Fibroblast of skin of right quadriceps (primary cell): ENCODE results near the gene THAP6.
"Not testable (repeated sequence)": the region's sequence is repeated elsewhere in the genome, so short reads cannot be mapped to it uniquely, and the experiment has no call there.

Experiments
- DNase-seq: peaks from one replicate; pipeline ENCODE4 v3.0.0-alpha.2; 2013

THAP6 gene

DNA sequence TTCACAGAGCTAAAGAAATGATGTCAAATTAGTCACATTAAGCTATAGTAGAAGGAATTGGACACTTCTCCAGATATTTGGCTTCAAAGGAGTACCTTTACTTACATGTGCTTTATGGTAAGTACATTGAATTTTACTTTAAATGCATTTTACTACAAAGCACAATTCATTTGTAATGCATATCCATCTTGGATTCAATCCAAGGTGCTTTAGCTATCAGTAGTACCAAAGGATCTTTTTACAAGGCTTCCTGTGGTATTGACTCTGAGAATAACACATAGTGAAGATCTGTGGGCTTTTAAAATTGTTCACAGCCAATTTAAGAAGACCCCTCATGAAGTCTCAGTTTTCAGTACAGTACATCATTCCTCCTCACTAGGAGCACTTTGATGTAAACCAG, 13.2 kb downstream of the THAP6 start:
- no peak for DNase-seq

DNA sequence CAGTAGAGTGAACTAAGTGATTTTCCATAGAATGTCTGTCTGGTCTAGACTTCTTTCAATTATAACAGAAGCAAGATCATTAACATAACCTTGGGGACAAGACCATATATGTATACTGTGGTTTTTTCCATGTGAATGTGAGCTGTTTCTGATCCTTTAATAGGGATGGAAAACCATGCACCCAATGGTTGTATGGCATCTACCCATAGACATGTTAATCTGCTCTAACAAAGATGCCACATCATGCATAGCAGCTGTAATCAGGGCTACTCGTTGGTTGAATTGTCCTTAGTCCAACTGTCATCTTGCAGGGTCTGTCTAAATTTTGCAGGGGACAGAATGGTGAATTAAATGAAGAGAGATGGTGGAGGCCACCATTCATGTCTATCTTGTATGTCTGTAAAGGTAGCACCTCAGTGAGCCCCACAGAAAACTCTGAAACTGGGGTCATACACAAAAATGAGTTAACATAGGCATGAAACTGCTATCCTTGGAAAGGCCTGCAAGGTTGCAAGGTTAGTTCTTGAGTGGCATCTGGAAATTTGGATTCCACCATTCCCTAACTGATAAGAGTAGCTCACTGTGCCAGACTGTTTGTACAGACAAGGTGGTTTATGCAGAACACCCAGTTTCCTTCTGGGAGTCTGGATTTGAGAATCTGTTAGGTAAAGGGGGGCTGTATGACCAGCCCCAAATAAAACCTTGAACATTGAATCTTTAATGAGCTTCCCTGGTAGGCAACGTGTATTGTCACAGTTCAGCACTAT, 16.5 kb downstream of the THAP6 start:
- DNase-seq, result no peak

DNA sequence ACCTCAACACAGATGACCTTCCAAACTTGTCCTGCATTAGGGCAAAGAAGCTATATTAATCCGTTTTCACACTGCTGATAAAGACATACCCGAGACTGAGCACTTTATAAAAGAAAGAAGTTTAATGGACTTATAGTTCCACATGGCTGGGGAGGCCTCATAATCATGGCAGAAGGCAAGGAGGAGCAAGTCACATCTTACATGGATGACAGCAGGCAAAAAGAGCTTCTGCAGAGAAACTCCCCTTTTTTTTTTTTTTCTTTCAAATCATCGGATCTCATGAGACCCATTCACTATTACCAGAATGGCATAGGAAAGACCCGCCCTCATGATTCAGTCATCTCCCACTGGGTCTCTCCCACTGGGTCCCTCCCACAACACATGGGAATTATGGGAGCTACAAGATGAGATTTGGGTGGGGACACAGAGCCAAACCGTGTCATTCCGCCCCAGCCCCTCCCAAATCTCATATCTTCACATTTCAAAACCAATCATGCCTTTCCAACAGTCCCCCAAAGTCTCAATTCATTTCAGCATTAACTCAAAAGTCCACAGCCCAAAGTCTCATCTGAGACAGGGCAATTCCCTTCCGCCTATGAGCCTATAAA, 17.4 kb downstream of the THAP6 start:
- not testable (repeated sequence) for DNase-seq

DNA sequence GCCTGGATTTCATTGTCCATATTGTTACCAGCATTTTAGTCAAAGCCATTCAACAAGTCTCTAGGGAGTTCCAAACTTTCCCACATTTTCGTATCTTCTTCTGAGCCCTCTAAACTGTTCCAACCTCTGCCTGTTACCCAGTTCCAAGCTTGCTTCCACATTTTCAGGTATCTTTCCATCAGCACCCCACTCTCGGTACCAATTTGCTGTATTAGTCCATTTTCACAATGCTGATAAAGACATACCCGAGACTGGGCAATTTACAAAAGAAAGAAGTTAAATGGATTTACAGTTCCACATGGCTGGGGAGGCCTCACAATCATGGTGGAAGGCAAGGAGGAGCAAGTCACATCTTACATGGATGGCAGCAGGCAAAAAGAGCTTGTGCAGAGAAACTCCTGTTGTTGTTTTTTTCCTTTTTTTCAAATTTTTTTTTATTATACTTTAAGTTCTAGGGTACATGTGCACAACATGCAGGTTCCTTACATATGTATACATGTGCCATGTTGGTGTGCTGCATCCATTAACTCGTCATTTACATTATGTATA, 19.1 kb downstream of the THAP6 start:
- DNase-seq, result not testable (repeated sequence)

DNA sequence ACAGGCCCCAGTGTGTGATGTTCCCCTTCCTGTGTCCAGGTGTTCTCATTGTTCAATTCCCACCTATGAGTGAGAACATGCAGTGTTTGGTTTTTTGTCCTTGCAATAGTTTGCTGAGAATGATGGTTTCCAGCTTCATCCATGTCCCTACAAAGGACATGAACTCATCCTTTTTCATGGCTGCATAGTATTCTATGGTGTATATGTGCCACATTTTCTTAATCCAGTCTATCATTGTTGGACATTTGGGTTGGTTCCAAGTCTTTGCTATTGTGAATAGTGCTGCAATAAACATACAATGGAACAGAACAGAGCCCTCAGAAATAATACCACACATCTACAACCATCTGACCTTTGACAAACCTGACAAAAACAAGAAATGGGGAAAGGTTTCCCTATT, 19.7 kb downstream of the THAP6 start:
- DNase-seq, result not testable (repeated sequence)

DNA sequence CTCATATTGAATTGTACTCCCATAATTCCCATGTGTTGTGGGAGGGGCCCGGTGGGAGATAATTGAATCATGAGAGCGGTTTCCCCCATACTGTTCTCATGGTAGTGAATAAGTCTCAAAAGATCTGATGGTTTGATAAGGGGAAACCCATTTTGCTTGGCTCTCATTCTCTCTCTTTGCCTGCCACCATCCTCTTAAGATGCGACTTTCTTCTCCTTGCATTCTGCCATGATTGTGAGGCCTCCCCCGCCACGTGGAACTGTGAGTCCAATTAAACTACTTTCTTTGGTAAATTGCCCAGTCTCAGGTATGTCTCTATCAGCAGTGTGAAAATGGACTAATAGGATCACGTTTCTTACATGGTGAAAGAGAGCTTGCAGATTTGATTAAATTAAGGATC, 23.0 kb downstream of the THAP6 start:
- DNase-seq, result not testable (repeated sequence)

DNA sequence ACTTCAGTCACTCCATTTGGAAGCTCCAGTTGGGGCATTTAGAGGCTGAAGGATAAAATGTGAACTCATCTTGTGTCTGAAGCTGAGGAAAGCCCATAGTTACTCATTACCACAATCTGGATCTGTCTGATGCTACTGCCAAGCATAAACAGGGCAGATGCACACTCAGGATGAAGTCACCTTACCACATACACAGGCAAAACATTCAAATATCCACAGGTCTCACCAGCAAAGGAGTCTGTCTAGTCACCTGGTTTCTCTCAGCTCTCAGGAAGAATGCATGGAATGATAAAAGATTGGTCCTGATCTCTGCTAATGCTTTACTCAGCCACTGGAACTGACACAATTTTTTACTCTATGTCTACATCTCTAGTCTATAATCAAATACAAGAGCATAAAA, 28.6 kb downstream of the THAP6 start:
- DNase-seq, result peak; percentile 78

DNA sequence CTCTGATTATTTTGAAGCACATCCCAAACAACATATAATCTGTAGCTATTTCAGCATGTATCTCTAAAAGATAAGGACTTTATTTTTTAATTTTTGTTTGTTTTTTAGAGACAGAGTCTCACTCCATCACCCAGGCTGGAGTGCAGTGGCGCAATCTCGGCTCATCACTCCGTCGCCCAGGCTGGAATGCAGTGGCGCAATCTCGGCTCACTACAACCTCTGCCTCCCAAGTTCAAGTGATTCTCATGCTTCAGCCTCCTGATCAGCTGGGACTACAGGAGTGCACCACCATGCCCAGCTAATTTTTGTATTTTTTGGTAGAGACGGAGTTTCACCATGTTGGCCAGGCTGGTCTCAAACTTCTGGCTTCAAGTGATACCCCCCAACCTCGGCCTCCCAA, 29.9 kb downstream of the THAP6 start:
- DNase-seq, result not testable (repeated sequence)

DNA sequence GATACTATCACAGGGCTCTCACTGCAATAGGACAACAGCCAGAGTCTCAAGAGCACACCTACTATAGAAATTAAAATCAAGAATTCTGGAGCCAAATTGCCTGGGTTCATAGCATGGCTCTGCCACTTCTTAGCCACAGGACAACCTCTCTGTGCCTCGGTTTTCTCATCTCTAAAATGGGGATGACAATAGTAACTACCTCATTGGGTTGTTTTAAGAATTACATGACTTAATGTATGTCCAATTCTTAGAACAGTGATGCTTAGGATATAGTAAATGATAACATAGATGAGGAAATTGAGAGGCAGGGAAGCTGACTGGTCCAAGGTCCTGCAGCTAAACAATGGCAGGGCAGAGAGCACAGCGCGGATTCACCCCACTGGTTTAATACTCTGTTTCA, 30.6 kb downstream of the THAP6 start:
- DNase-seq, result no peak

DNA sequence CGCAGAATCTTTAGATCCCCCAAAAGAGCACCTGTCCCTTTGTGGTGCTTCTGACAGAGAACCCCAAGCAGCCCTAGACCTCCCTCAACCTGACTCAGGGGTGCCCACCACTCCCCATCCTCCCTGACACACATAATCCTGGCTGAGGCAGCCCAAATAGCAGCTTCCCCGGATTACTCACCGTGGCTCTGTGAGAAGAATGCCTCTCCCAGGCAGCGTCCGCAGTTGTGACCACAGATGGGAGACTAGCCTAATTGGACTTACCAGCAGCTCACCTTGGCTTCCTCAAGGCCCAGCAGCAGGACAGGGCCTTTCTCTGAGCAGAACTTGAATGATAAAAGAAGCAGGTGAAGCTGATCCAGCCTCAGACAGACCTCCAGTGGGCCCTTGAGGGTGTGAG, 31.3 kb downstream of the THAP6 start:
- peak; percentile 57 for DNase-seq

DNA sequence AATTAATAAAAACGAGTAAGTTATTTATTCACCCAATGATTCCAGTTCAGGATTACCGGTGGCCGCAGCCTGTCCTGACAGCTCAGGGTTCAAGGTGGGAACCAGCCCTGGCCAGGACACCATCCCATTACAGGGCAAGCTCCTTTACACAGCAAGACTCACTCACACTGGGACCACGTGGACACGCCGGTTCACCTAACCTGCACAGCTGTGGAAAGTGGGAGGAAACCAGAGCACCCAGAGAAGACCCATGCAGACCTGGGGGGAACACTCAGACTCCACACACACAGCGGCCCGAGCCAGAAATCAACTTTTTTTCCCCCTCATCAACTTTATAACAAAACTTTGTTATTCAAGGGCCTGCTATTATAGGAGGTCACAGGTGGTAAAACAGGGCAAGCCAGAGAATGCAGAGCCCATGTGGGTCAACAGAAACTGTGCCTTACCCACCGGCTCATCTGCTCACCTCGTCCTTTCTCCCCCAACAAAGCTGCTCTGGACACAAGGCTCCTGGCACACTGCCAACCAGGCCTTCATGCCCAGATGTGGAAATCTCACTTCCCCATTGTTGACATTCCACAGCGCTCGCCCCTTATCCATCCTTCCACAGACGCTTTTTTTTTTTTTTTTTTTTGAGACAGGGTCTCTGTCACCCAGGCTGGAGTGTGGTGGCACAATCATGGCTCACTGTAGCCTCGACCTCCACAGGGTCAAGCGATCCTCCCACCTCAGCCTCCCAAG, 33.5 kb downstream of the THAP6 start:
- peak; percentile 42 for DNase-seq

DNA sequence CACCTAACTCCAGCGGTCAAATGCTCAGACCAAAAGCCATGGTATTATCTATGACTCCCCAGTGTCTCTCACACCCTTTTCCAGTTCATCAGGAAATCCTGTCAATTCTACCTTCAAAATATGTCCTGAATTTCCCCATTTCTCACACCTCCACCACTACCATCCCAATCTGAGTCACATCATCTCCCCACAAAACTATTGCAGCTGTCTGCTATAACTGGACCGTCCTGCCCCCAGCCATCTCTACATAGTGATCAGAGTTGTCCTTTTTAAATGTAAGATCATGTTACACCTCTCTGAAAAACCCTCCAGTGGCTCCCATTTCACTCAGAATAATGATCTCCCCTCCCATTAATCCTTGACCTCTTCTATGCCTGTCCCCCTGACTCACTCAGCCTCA, 34.7 kb downstream of the THAP6 start:
- no peak for DNase-seq

DNA sequence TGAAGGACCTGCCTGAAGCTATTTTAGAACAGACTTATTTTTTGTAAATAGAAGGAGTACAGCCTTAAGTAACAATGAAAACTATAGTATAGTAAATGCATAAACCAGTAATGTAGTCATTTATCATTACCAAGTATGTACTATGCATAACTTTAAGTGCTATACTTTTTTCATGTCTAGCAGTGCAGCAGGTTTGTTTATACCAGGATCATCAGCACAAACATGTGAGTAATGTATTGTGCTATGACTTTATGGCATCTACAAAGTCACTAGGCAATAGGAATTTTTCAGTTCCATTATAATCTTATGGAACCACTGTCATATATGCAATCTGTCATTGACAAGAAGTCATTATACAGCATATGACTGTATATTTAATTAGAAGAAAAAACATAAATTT, 38.2 kb downstream of the THAP6 start:
- DNase-seq, result no peak

DNA sequence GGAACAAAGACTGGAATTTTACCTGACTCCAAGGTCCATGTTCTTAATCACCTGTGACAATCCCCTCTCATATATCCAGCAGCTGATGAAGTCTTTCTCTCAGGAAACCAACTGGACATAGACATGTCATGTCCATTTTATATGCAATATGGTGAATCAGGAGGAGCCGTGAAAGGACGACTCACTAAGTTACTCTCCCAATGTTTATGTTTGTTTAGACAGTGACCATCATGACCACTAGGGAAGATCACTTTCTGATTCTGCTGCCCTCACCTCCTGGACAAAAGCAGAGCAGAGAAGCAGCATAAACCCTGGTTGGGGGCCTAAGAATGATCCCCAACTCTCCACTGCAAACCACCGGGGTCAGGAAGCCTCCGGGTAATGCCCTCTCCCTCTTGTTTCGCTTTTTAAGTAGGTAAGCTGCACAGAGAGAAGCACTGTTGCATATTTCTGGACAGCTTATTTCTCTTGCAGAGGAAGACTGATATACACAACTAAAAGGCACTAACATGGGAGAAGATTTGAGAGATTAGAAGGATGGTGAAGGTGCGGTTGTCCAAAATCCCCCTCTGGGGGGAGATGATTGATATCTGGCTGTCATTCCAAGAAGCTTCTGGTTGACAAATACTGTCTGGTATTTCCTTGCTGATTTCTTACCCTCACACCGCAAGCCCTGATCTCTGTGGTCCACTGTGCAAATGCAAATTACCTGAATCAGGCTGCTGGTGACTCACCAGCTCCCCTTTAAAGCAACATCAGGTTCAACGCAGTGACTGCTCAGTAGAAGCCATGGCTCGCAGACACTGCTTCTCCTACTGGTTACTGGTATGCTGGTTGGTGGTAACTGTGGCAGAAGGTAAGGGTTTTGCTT, 41.3 kb downstream of the THAP6 start, which contains the start of gene ODAPH:
Gene ODAPH, plus strand, starts transcription at position 773 of the 871 bp plus-strand sequence. Its CDS starts 17 bp downstream, at position 790.
- peak; percentile 43 for DNase-seq

DNA sequence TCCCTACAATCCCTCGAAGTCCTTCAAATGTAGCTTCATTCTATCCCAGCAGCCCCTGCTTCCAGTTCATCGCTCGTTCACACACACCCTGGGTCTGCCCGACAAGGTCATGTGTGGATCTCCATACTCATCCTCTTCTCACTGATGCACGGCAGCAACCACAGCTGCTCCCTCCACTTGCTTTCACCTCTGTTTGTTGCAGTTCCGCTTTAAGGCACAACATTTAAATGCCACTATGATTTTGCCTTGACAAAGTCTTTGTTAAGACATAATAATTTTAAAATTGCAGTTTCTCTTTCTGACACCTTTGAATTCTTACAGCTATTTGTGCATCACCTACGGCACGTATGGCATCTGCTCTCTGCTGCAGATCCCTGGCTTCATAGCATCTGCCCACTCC, 43.4 kb downstream of the THAP6 start:
- no peak for DNase-seq

DNA sequence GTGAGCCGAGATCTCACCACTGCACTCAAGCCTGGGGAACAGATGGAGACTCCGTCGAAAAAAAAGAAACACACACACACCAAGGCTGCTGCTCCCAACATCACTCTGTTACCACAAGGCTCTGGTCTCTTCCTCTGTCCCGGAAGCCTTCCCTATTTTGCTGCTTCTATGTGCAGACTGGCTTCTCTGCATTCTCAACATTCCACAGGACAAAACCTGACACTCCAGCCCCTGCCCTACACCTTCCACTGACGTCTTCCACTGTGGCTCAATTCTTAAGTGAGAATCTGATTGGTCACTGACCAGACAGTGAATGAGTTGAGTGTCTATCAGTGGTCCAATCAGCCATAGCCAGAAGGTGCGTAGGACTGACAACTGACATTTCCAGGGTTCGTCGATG, 47.5 kb downstream of the THAP6 start:
- peak; percentile 11 for DNase-seq

DNA sequence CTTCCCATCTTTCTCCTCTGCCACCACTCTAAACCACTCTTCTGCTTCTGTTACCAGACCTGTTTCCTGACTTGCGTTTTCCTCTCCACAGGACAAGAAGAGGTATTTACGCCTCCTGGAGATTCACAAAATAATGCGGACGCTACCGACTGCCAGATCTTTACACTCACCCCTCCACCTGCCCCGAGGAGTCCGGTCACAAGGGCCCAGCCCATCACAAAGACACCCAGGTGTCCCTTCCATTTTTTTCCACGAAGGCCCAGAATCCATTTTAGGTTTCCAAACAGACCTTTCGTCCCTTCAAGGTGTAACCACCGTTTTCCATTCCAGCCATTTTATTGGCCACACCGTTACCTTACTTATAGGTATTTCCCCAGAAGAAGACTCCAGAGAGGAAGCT, 49.8 kb downstream of the THAP6 start:
- DNase-seq, result no peak

DNA sequence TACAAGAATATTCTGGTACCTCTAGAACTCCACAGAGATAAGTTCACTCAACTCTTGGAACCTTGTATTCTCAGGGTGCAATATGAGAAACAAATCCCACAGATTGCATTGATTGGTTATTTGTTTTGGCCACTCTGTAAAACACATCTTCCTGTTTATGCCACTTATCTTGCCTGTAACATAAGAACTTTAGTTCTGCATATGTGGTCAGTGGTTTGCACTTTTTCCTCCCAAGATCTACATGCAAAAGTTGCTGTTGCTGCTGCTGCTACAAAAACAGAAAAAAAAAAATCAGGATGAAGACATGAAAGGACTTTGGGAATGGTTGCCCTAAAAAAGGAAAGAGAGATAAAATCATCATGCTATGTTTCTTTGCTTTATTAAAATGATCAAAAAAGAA, 51.2 kb downstream of the THAP6 start:
- no peak for DNase-seq

DNA sequence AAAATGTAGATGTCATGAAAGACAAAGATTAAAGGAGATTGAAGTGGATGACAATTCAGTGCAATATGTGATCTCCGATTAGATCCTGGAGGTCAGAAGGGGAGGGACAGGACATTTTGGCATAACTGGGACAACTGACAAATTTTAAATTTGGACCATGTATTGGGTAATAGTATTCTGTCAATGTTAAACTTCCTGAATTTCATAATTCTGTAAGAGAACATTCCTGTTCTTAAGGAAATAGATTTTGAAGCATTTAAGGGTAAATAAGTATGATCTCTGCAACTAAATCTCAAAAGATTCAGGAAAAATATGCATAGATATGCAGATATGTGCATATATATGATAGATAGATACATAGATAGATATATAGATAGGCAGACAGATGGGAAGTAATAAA, 52.6 kb downstream of the THAP6 start:
- no peak for DNase-seq

DNA sequence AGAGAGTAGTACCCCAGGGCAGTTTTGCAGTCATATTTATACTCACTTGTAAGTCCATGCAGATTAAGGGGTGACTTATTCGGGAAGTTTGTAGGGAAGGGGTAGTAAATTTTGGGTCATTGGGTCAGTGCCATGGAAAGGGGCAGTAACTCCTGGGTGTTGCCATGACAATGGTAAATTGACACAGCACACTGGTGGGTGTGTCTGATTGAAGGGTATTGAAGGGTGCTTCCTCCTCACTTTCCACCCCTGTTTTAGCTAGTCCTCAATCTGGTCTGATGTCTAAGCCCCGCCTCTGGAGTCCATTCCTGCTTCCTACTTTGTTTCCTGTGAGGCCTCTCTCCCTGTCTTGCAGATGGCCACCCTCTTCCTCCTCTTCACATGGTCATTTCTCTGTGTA, 53.5 kb downstream of the THAP6 start:
- DNase-seq, result no peak
